Measurements from ENCODE around the gene ITGA11.

The ITGA11 gene

DNA sequence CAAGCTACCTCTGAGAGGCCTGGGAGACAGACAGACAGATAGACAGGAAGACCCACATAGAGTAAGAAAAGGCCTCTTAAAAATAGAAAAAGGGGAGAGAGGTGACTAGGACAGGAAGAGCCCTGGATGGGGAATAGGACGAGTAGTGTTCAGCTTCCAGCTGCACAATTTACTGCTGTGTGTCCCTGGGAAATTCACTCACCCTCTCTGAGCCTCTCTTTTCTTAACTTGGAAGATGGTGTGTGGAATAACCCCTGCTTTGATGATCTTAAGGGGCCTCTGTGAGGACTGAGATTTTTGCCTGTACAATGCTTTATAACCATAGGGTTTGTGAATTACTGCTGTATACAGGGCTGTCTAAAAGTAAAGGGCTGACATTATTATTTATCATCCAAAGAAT lies 116.9 kb downstream of the ITGA11 start:
- no peak for DNase-seq (ENCODE audit: low spot score)
- TF ChIP-seq, protein P1, sequence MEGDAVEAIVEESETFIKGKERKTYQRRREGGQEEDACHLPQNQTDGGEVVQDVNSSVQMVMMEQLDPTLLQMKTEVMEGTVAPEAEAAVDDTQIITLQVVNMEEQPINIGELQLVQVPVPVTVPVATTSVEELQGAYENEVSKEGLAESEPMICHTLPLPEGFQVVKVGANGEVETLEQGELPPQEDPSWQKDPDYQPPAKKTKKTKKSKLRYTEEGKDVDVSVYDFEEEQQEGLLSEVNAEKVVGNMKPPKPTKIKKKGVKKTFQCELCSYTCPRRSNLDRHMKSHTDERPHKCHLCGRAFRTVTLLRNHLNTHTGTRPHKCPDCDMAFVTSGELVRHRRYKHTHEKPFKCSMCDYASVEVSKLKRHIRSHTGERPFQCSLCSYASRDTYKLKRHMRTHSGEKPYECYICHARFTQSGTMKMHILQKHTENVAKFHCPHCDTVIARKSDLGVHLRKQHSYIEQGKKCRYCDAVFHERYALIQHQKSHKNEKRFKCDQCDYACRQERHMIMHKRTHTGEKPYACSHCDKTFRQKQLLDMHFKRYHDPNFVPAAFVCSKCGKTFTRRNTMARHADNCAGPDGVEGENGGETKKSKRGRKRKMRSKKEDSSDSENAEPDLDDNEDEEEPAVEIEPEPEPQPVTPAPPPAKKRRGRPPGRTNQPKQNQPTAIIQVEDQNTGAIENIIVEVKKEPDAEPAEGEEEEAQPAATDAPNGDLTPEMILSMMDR (IDR thresholded peaks at IDR 0.05; ENCODE audit: extremely low read depth, missing control alignments), result no peak

DNA sequence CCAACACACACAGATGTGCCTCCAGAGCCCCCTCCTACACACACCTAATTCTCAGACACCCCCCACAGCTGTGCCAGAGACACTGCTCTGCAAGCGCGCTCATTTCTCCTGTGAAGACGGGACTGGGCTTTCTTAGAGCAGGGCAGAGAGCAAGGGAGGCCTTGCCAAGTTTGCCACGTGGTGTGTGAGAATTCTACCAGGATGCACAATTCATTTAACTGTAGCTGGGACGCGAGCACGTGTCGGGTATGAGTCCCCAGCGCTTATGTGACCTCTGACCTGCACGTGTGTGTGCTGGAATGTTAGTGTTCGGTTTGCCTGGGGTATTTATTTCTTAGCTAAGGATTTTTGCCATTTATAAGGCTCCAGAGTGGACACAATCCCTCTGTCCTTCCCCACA lies 117.4 kb downstream of the ITGA11 start:
- TF ChIP-seq, protein P1 (IDR thresholded peaks at IDR 0.05; ENCODE audit: extremely low read depth, missing control alignments), result no peak
- DNase-seq (ENCODE audit: low spot score), result no peak

DNA sequence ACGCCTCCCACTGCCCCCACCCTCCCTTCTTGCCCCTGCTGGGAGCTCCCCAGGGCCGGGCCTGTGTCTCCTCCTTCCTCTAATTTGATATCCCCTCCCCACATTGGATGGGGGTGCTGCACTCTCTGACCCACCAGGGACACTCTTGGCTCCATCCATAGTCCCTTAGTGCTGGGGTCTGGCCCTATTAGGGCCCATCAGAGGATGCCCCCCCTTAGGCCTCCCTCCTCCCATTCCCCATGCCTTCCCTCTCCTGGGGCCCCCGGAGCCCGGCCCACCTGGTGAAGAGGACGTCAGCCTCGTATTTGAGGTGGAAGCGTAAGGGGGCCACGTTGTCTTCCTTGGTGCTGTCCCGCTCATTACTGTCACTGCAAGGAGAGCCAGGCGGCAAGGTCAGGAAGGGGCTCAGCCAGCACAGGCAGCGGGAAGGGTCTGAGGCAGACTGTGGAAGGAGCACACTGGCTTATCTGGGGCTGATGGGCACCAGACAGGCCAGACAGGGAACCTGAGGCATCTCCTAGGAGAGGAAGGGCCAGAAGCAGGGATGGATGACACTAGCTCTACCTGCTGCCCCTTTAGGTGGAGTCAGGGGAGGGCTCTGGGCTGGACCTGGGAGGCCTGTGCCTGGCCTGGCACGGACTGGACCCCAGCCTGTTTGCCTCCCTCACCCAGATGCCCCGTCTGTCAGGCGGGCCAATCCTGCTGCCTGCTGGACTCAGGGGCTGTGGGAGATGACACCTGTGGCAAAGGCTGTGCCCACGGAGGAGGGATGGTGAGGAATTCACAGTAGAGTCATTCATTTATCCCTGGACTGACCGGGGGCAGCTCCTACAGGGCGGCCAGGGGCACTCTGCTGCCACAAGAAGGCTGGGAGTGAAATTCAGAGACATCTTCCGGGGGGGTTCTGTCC lies 118.2 kb downstream of the ITGA11 start:
- TF ChIP-seq, protein P1 (IDR thresholded peaks at IDR 0.05; ENCODE audit: extremely low read depth, missing control alignments), result no peak
- DNase-seq (ENCODE audit: low spot score), result no peak

DNA sequence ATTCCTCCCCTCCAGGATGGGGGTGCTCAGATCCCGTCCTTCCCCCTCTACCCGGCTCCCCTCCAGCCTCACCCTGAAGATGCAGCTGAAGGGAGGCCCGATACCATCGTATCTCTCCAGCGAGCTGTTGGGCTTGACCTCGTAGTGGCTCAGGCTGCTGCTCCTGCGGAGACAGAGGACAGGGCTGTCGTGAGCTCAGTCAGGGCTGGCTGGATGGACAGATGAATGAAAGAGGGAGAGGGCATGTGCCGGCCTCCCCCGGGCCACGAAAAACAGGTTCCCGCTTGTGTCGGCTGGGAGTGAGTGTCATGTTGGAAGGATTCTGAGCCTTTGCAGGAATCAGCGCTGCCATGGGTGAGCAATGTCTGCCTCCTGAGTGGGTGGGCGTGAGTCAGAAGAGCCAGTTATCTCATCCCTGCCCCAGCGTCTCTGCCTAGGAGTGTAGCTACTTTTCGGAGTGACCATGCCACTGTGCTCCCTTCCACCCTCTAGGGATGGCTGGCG lies 119.2 kb downstream of the ITGA11 start:
- DNase-seq (ENCODE audit: low spot score), result no peak
- TF ChIP-seq, protein P1 (IDR thresholded peaks at IDR 0.05; ENCODE audit: extremely low read depth, missing control alignments), result no peak

DNA sequence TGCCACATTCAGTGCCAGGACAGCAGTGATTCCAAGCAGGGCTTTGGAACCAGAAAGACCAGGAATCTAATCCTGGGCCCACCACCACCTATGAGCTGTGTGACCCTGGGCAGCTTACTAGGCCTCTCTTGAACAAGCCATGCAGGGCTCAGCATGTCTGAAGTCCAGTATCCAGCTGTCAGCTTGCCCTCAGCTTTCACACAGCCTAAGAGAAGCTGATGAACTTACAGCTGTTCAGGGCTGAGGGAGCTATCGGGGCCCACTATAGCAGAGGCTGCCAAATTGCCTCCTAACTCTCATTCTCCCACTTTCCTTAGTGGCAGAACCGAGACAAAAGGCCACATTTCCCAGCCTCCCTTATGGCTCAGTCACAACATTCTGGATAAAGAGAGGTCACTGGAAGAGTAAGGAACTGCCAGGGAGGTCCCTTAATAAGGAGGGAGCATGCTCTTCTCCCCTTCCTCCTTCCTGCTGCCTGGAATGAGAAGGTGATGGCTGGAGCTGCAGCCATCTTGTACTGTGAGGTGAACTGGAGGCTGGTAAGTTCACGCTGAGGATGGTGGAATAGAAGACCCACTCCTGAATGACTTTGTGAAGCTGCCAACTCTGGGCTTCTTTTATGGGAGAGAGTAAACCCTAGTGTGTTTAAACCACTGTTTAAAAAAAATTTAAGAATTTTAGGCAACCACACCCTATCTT lies 120.0 kb downstream of the ITGA11 start:
- DNase-seq (ENCODE audit: low spot score), result no peak
- TF ChIP-seq, protein P1 (IDR thresholded peaks at IDR 0.05; ENCODE audit: extremely low read depth, missing control alignments), result no peak

DNA sequence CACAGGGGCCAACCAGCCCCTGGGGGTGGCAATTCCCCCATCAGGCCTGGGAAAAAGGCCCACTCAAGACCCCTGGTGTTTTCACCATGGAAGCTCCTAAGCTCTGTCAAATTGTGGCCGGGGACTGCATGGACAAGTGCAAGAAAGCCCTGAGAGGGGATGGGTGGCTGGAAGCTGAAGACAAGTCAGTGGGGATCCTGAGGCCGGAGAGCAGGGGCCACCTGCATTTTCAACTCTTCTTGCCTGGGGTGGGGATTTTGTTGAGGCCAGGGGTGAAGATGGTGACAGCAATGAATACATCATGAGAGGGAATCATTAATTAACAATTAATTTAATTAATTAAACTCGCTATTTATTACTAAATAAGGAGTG lies 120.5 kb downstream of the ITGA11 start:
- DNase-seq (ENCODE audit: low spot score), result no peak
- TF ChIP-seq, protein P1 (IDR thresholded peaks at IDR 0.05; ENCODE audit: extremely low read depth, missing control alignments), result no peak

Measured in GM20000 (cell line).